Measurements from ENCODE around the gene SLC9A3.

Gene SLC9A3

GRCh38 chr5:555058-555623 is 30.9 kb upstream of the SLC9A3 start:
- no peak for DNase-seq (ENCODE audit: low read depth in 2 of 2)

GRCh38 chr5:554284-554988 is 30.2 kb upstream of the SLC9A3 start:
- no peak for DNase-seq (ENCODE audit: low read depth in 2 of 2)

GRCh38 chr5:553874-554273 is 29.6 kb upstream of the SLC9A3 start:
- no peak for DNase-seq (ENCODE audit: low read depth in 2 of 2)

GRCh38 chr5:551406-551805 is 27.2 kb upstream of the SLC9A3 start:
- no peak for DNase-seq (ENCODE audit: low read depth in 2 of 2)

GRCh38 chr5:549229-549628 is 25.0 kb upstream of the SLC9A3 start:
- no peak for DNase-seq (ENCODE audit: low read depth in 2 of 2)

GRCh38 chr5:548256-548655 is 24.0 kb upstream of the SLC9A3 start:
- DNase-seq (ENCODE audit: low read depth in 2 of 2), result no peak

GRCh38 chr5:547086-547924 is 23.1 kb upstream of the SLC9A3 start:
- DNase-seq (ENCODE audit: low read depth in 2 of 2), result no peak

- no peak for DNase-seq (ENCODE audit: low read depth in 2 of 2)
Observed at GRCh38 chr5:546376-546908, 22.2 kb upstream of the SLC9A3 start.

GRCh38 chr5:545641-546375 is 21.6 kb upstream of the SLC9A3 start:
- DNase-seq (ENCODE audit: low read depth in 2 of 2), result no peak

- DNase-seq (ENCODE audit: low read depth in 2 of 2), result no peak
Observed at GRCh38 chr5:544675-545355, 20.6 kb upstream of the SLC9A3 start.

GRCh38 chr5:543755-544674 is 19.8 kb upstream of the SLC9A3 start:
- DNase-seq (ENCODE audit: low read depth in 2 of 2), result peak in 1 of 2 donors; percentile 37

- DNase-seq (ENCODE audit: low read depth in 2 of 2), result no peak
Observed at GRCh38 chr5:543351-543750, 19.1 kb upstream of the SLC9A3 start.

GRCh38 chr5:542319-543311 is 18.4 kb upstream of the SLC9A3 start:
- no peak for DNase-seq (ENCODE audit: low read depth in 2 of 2)

GRCh38 chr5:541539-542318 is 17.5 kb upstream of the SLC9A3 start:
- no peak for DNase-seq (ENCODE audit: low read depth in 2 of 2)

GRCh38 chr5:540906-541538 is 16.8 kb upstream of the SLC9A3 start:
- DNase-seq (ENCODE audit: low read depth in 2 of 2), result no peak

GRCh38 chr5:540071-540905 is 16.0 kb upstream of the SLC9A3 start:
- no peak for DNase-seq (ENCODE audit: low read depth in 2 of 2)

All from stimulated activated CD4-positive, alpha-beta T cell treated with anti-CD3 and anti-CD28 coated beads, Interleukin-4, amount 100 ng/mL, for 48 hours (primary cell).